PFSK-1 (cell line): Measurements from ENCODE around the gene RNF215.

Source experiments
- FOXP2 ChIP-seq: optimal IDR thresholded peaks from 2 replicates; pipeline ENCODE3; 2011; ENCODE audit warnings: borderline replicate concordance, control low read depth, inconsistent platforms; ENCODE audit not compliant: insufficient read depth; ENCODE audit errors: extremely low read length, extremely low read depth
- POLR2AphosphoS5 ChIP-seq: IDR thresholded peaks from 2 replicates; pipeline ENCODE4 v1.6.1; 2012; ENCODE audit warnings: low read depth, mild to moderate bottlenecking, control low read depth, low read length, moderate library complexity
- SIN3A ChIP-seq: IDR thresholded peaks from 2 replicates; pipeline ENCODE4 v1.6.1; 2012; ENCODE audit warnings: mild to moderate bottlenecking, low read length, moderate library complexity, borderline replicate concordance; ENCODE audit not compliant: insufficient read depth
- TAF1 ChIP-seq: IDR thresholded peaks from 2 replicates; pipeline ENCODE4 v1.6.1; 2012; ENCODE audit warnings: low read length, control low read depth, borderline replicate concordance; ENCODE audit not compliant: insufficient read depth
- TF ChIP-seq, protein P1 (sequence below), 2 experiments: IDR thresholded peaks; 2 replicates each; pipeline versions ENCODE4 v1.6.1 to v1.8.0; 2011 to 2012; ENCODE audit warnings: low read depth in 2 of 2, low read length in 2 of 2, control low read depth in 1 of 2, inconsistent platforms in 1 of 2, mild to moderate bottlenecking in 1 of 2, moderate library complexity in 1 of 2; ENCODE audit not compliant: insufficient read depth in 1 of 2

Gene RNF215

DNA sequence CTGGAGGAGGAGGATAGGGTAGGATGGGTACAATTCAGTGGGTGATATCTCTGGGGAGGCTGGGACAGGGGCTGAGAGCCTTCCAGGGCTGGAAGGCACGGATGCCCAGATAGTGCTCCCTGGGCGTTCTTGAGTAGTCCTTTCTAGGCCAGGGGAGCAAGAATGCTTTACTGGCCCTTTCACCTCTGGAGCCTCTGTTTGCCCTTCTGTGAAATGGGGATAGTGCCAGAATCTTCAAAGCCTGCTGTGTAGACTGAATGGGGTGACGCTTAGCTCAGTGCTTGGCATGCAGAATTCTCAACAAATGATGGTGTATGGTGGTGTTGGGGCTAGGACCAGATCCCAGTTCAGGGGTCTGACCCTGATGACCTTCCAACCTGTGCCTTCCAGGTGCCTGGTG, 46.0 kb upstream of the RNF215 start:
- TF ChIP-seq, protein P1, sequence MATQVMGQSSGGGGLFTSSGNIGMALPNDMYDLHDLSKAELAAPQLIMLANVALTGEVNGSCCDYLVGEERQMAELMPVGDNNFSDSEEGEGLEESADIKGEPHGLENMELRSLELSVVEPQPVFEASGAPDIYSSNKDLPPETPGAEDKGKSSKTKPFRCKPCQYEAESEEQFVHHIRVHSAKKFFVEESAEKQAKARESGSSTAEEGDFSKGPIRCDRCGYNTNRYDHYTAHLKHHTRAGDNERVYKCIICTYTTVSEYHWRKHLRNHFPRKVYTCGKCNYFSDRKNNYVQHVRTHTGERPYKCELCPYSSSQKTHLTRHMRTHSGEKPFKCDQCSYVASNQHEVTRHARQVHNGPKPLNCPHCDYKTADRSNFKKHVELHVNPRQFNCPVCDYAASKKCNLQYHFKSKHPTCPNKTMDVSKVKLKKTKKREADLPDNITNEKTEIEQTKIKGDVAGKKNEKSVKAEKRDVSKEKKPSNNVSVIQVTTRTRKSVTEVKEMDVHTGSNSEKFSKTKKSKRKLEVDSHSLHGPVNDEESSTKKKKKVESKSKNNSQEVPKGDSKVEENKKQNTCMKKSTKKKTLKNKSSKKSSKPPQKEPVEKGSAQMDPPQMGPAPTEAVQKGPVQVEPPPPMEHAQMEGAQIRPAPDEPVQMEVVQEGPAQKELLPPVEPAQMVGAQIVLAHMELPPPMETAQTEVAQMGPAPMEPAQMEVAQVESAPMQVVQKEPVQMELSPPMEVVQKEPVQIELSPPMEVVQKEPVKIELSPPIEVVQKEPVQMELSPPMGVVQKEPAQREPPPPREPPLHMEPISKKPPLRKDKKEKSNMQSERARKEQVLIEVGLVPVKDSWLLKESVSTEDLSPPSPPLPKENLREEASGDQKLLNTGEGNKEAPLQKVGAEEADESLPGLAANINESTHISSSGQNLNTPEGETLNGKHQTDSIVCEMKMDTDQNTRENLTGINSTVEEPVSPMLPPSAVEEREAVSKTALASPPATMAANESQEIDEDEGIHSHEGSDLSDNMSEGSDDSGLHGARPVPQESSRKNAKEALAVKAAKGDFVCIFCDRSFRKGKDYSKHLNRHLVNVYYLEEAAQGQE (IDR thresholded peaks at IDR 0.05; ENCODE audit: insufficient read depth in 1 of 2, low read depth in 2 of 2, low read length in 2 of 2): no peak
- no peak for TF ChIP-seq FOXP2
- TF ChIP-seq SIN3A: no peak
- no peak for TF ChIP-seq TAF1

DNA sequence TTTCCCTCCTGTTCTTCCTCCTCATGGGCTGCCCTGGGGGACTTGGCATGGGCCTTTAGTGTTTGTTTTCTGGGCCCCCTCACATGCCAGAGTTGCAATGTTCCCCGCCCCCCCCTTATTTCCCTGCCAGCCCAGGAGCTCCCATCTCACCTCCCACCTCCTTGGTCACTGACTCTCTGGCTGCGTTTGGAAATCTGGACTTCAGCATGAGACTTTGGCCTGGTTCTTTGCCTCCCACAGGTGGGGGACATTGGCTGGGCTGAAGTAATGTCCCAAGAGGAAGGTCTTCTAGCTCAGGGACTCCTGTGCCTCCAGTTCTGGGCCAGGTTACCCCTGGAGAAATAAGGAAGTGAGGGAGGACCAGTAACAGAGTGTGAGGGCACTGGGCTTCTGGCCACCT, 45.3 kb upstream of the RNF215 start:
- TF ChIP-seq FOXP2 (no peak), POLR2AphosphoS5 (no peak), TAF1 (no peak), SIN3A (no peak)
- TF ChIP-seq, protein P1 (IDR thresholded peaks at IDR 0.05; ENCODE audit: insufficient read depth in 1 of 2, low read depth in 2 of 2, low read length in 2 of 2): no peak

DNA sequence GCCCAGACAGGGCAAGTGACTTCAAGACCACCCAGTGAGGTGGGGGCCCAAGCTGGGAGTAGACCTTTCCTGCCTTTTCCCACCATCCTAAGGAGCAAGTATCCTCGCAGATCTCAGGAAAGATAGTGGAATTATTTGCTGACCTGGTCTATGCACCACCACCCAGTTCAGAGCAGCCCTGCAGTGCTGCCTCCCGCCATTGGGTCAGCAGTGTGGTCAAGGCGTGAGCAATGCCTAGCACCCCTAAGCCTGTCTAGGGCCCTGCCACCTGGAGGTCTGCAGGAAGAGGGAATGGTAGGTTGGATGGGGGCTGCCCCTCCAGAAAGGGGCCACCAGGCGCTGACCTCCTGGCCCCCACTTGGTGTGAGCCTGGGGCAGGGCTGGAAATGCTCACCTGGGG, 44.9 kb upstream of the RNF215 start:
- no peak for TF ChIP-seq POLR2AphosphoS5
- TF ChIP-seq, protein P1 (IDR thresholded peaks at IDR 0.05; ENCODE audit: insufficient read depth in 1 of 2, low read depth in 2 of 2, low read length in 2 of 2): no peak
- TF ChIP-seq TAF1: no peak
- TF ChIP-seq SIN3A: no peak
- no peak for TF ChIP-seq FOXP2

DNA sequence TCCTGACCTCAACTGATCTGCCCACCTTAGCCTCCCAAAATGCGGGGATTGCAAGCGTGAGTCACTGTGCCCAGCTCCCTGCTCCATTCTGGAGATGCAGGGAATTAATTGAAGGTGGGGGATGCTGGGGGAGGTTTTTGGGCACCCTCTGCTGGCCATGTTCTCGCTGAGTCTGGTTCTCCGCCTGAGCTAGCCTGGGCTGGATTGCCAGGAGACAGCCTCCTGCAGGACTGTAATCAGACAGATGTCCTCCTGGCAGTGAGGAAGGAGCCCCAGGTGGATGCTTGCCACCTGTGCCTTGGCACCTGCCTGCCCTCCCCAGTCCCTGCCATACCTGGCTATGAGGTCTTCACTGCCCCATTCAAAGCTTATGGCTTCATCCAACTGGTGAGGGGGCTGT, 43.7 kb upstream of the RNF215 start:
- TF ChIP-seq, protein P1 (IDR thresholded peaks at IDR 0.05; ENCODE audit: insufficient read depth in 1 of 2, low read depth in 2 of 2, low read length in 2 of 2): no peak
- TF ChIP-seq TAF1 (no peak), FOXP2 (no peak), SIN3A (no peak), POLR2AphosphoS5 (no peak)

DNA sequence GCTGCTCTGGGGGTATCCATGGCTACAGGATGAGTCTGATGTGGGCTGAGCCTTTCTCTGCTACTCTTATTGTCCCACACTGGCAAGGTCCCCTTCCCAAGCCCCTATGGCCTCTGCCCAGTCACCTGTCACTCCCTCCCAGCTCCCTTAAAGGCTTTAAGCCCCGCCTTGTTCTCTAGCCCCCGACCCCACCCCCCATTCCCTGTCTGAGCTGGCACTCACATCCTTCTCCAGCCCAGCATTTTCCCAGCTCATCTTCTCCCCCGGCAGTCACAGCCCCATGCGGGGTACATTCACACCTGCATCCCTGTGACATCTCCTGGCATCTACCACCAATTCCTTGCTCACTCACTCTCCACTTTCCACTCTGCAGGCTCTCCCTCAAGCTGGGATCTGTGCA, 42.7 kb upstream of the RNF215 start:
- TF ChIP-seq TAF1 (no peak), FOXP2 (no peak), SIN3A (no peak), POLR2AphosphoS5 (no peak)
- TF ChIP-seq, protein P1 (IDR thresholded peaks at IDR 0.05; ENCODE audit: insufficient read depth in 1 of 2, low read depth in 2 of 2, low read length in 2 of 2): no peak
